Peyer's patch (tissue), 4 donors: ENCODE measurements around the gene EXOG. TPM values are rescaled to one million over a fixed set of nuclear protein-coding genes. Genes with fewer than 3 reads are reported as not detected.

Experiments used
- DNase-seq, 3 donors: peaks; one replicate each; pipeline ENCODE4 v3.0.0-alpha.2; 2017 to 2019
- H3K27ac ChIP-seq, 4 donors: fragments of 200-600 bp; sonication (generic); one replicate each; pipeline ENCODE4 v1.5.1; 2016 to 2019
- H3K27me3 ChIP-seq, 2 donors: fragments of 200-600 bp; sonication (generic); one replicate each; pipeline ENCODE4 v1.5.1; 2019
- H3K36me3 ChIP-seq, 3 donors: fragments of 200-600 bp; sonication (generic); one replicate each; pipeline ENCODE4 v1.5.1; 2016 to 2019
- H3K4me1 ChIP-seq, 4 donors: fragments of 200-600 bp; sonication (generic); one replicate each; pipeline ENCODE4 v1.5.1; 2016 to 2019
- H3K4me3 ChIP-seq, 4 donors: fragments of 200-600 bp; sonication (generic); 1 replicate in 3 of 4; 2 replicates in 1 of 4; pipeline ENCODE4 v1.5.1; 2016 to 2019; ENCODE audit warnings: mild to moderate bottlenecking in 1 of 4
- H3K9me3 ChIP-seq, 4 donors: fragments of 200-600 bp; sonication (generic); one replicate each; pipeline ENCODE4 v1.5.1; 2016 to 2019; ENCODE audit warnings: mild to moderate bottlenecking in 1 of 4
- POLR2A ChIP-seq, 2 donors: fragments of 450-650 bp; IDR thresholded peaks; one replicate each; pipeline ENCODE4 v1.5.1; 2017; ENCODE audit warnings: antibody characterized with exemption in 2 of 2, mild to moderate bottlenecking in 2 of 2, moderate library complexity in 2 of 2
- total RNA-seq, 4 donors: library from RNA; depleted of rRNA; stranded (reverse); fragments of >200 nt; gene quantifications; one replicate each; pipeline ENCODE4 v1.1.0, GENCODE V29; 2016
- TF ChIP-seq, protein P1 (sequence below), 6 experiments: fragments of 450-650 bp in 4 of 6; fragments of 200-600 bp in 2 of 6; sonication (generic) in 1 of 6; IDR thresholded peaks; one replicate each; pipeline ENCODE4 v1.5.1; 2017 to 2019; ENCODE audit warnings: antibody characterized with exemption in 6 of 6, mild to moderate bottlenecking in 3 of 6, moderate library complexity in 1 of 6

The EXOG gene
- total RNA-seq, 4 donors from 2014 or later: 11.4 to 44.6 (median 17.2) TPM

DNA sequence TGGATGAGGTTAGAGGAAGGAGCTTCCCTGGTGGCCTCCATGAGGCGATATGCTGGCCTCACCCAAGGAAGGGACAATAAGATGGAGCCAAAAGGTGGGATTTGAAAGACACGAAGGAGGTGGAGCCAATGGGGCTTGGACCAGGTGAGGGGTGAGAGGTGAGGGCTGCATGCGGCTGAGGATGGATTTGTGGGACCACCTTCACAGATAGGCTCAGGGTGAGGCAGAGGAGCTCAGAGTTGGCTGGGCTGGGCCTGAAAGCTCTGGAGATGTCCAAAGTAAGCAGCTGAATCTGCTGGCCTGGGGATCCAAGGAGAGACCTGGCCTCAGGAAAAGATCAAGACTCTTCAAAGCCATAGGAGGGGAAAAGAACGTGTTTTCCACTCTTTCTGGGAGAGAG is 49.8 kb downstream of the EXOG start:
- no peaks in the 10 kb centered on the region for H3K9me3 ChIP-seq
- H3K4me3 ChIP-seq: no peak overlapping the region
- DNase-seq: no peak
- no peaks in the 10 kb centered on the region for H3K27me3 ChIP-seq
- H3K36me3 ChIP-seq: no peaks in the 10 kb centered on the region
- TF ChIP-seq POLR2A (IDR thresholded peaks at IDR 0.05): no peak
- TF ChIP-seq, protein P1, sequence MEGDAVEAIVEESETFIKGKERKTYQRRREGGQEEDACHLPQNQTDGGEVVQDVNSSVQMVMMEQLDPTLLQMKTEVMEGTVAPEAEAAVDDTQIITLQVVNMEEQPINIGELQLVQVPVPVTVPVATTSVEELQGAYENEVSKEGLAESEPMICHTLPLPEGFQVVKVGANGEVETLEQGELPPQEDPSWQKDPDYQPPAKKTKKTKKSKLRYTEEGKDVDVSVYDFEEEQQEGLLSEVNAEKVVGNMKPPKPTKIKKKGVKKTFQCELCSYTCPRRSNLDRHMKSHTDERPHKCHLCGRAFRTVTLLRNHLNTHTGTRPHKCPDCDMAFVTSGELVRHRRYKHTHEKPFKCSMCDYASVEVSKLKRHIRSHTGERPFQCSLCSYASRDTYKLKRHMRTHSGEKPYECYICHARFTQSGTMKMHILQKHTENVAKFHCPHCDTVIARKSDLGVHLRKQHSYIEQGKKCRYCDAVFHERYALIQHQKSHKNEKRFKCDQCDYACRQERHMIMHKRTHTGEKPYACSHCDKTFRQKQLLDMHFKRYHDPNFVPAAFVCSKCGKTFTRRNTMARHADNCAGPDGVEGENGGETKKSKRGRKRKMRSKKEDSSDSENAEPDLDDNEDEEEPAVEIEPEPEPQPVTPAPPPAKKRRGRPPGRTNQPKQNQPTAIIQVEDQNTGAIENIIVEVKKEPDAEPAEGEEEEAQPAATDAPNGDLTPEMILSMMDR (IDR thresholded peaks at IDR 0.05): no peak
- no peaks in the 10 kb centered on the region for H3K4me1 ChIP-seq
- H3K27ac ChIP-seq: no peak overlapping the region

DNA sequence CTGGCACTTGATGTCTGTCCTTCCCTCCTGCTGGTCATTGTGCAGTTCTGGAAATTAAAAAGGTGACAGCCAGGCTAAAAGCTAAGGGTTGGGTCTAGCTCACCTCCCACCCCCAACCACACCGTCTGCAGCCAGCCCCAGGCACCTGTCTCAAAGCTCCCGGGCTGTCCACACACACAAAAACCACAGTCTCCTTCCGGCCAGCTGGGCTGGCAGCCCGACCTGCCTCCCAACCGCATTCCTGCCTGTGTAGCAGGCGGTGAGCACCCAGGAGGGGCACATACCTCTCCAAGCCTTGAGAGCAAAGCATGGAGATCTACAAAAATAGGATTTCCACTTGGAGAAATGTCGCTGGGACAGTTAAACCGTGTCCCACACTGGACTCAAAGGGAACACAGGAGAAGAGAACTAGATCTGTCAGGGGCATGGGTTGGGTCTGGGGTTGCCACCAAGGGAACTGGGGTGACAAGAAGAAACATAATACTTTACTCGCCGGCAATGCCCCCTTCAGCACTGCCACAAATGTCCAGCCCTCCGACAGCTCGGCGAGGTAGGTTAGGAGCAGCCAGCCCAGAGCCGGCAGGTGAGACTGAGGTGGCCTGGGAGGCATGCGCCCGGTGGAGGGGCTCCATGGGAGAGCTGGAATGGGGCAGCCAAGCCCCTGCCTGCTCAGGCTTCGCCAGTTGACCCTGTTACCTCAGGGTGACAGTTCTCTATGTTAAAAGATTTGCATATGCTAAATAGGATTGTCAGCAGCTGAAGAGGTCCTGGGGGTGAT is 52.2 kb downstream of the EXOG start:
- H3K9me3 ChIP-seq: no peaks in the 10 kb centered on the region
- TF ChIP-seq, protein P1 (IDR thresholded peaks at IDR 0.05): no peak
- no peak for TF ChIP-seq POLR2A (IDR thresholded peaks at IDR 0.05)
- H3K4me1 ChIP-seq: no peaks in the 10 kb centered on the region
- H3K4me3 ChIP-seq: no peak overlapping the region
- no peaks in the 10 kb centered on the region for H3K36me3 ChIP-seq
- no peak for DNase-seq
- H3K27me3 ChIP-seq: no peaks in the 10 kb centered on the region
- H3K27ac ChIP-seq: no peak overlapping the region

DNA sequence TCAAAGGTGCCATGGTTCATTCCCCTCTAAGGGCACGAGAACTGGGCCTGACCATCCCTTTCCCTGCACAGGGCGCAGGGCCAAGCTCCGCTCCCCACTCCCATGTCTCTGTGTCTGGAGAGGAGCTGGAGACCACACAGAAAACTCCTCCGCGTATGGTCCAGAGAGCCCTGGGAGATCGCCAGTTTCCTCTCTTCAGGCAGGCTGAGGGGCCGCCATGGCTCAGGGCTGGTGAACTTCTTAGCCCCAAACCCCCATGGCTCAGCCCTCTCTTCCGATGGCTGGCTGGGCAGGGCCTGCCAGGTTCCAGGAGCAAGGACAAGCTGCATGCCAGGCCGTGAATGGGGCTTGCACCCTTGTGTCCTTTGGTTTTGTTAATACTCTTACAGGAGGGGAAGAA is 52.9 kb downstream of the EXOG start:
- H3K27me3 ChIP-seq: no peaks in the 10 kb centered on the region
- H3K4me3 ChIP-seq: no peak overlapping the region
- TF ChIP-seq, protein P1 (IDR thresholded peaks at IDR 0.05): no peak
- TF ChIP-seq POLR2A (IDR thresholded peaks at IDR 0.05): no peak
- H3K36me3 ChIP-seq: no peaks in the 10 kb centered on the region
- H3K27ac ChIP-seq: no peak overlapping the region
- H3K4me1 ChIP-seq: no peaks in the 10 kb centered on the region
- DNase-seq: no peak
- no peaks in the 10 kb centered on the region for H3K9me3 ChIP-seq

DNA sequence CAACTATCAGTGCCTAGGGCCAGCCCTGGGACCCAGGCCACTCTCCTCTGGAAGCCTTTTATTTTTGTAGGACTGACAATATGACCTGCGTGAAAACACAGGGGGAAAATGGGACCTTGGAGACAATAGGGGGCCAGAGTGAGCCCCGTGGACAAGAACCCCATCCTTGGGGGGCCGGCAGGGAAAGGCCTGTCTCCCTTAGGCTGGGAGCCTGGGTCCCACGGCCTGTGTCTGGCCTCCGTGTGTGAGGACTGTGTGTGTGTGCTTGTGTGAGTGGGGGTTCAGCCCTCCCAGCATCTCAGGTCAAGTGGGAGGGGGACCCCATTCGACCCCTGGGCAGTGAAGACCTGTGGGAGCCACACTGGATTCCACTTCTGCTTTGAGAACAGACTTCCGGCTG is 53.3 kb downstream of the EXOG start:
- no peaks in the 10 kb centered on the region for H3K36me3 ChIP-seq
- H3K4me3 ChIP-seq: no peak overlapping the region
- H3K4me1 ChIP-seq: no peaks in the 10 kb centered on the region
- TF ChIP-seq, protein P1 (IDR thresholded peaks at IDR 0.05): no peak
- TF ChIP-seq POLR2A (IDR thresholded peaks at IDR 0.05): no peak
- H3K9me3 ChIP-seq: no peaks in the 10 kb centered on the region
- no peak for DNase-seq
- no peaks in the 10 kb centered on the region for H3K27me3 ChIP-seq
- H3K27ac ChIP-seq: no peak overlapping the region

DNA sequence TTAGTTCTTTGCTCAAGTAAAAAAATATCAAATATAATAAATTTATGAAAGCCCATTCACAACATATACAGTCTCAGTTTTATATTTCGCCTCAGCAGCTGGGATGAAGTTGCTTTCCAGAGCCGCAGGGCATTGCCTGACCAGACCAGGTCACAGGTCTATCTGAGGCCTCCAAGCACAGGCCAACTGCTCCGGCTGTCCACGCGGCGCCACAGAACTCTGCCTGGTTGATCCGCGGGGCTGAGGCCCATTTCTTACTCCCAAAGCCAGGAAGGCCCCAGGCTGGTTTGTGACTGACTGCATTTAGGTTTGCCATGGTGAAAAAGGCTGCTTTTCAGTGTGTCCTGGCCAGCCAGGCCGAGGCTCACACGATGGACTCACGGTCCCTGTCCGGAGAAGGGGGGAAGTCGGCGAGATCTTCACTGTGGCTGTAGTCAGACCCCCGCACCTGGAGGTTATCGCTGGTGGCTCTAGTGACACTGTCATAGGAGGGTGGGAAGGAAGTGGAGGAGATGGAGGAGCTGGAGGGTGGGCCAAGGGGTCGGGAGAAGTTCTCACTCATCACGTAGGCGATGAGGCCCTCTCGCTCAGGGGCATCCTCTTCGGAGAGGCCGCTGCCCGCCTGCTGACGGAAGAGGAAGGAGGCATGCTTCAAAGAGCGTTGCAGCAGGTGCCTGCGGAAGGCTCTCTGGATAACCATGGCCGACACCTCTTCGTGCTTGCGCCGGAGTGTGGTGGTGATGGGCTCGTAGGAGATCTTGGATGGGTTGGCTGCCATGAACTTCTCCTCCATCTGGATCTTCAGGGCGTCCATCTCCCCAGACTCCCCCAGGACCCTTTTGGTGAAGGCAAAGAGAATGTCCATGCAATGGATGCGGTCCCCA is 54.1 kb downstream of the EXOG start:
- H3K4me1 ChIP-seq: no peaks in the 10 kb centered on the region
- TF ChIP-seq, protein P1 (IDR thresholded peaks at IDR 0.05): no peak
- no peak for TF ChIP-seq POLR2A (IDR thresholded peaks at IDR 0.05)
- no peak overlapping the region for H3K4me3 ChIP-seq
- H3K36me3 ChIP-seq: no peaks in the 10 kb centered on the region
- H3K27me3 ChIP-seq: no peaks in the 10 kb centered on the region
- H3K9me3 ChIP-seq: no peaks in the 10 kb centered on the region
- no peak for DNase-seq
- H3K27ac ChIP-seq: no peak overlapping the region
